Mesothelial cell of epicardium (in vitro differentiated cells): ENCODE data around the gene PDE1C. TPM values are rescaled to one million over a fixed set of nuclear protein-coding genes. Genes with fewer than 3 reads are reported as not detected.

Source experiments
- DNase-seq, 2 experiments: peaks; one replicate each; pipeline ENCODE4 v3.0.0; 2021; ENCODE audit warnings: low spot score in 2 of 2; ENCODE audit not compliant: unreplicated experiment in 2 of 2
- H3K27ac Mint-ChIP-seq: 2 replicates; pipeline ENCODE4 v1.8.0; 2021; ENCODE audit warnings: mixed read lengths
- H3K27me3 Mint-ChIP-seq: 2 replicates; pipeline ENCODE4 v1.8.0; 2021; ENCODE audit warnings: low read depth, mixed read lengths
- H3K36me3 Mint-ChIP-seq: 2 replicates; pipeline ENCODE4 v1.8.0; 2021; ENCODE audit warnings: mixed read lengths
- H3K4me1 Mint-ChIP-seq: 2 replicates; pipeline ENCODE4 v1.8.0; 2021; ENCODE audit warnings: mixed read lengths
- H3K4me3 Mint-ChIP-seq: 2 replicates; pipeline ENCODE4 v1.8.0; 2021; ENCODE audit warnings: mild to moderate bottlenecking, moderate library complexity, mixed read lengths
- H3K9me3 Mint-ChIP-seq: 2 replicates; pipeline ENCODE4 v1.8.0; 2021; ENCODE audit warnings: mixed read lengths
- CTCF ChIP-seq: fragments of 200-600 bp; sonication (generic); IDR thresholded peaks from one replicate; pipeline ENCODE4 v1.5.0; 2021; ENCODE audit warnings: antibody characterized with exemption; ENCODE audit not compliant: unreplicated experiment
- total RNA-seq: library from RNA; stranded (reverse); gene quantifications from 3 replicates; pipeline ENCODE4 v1.2.1, GENCODE V29; 2021

The PDE1C gene
- total RNA-seq, 1 donor from 2014 or later: 0.94 TPM

- H3K36me3 Mint-ChIP-seq: no peaks in the 10 kb centered on the region
- H3K4me3 Mint-ChIP-seq: no peak overlapping the region
- no peak overlapping the region for H3K27ac Mint-ChIP-seq
- TF ChIP-seq CTCF: no peak
- no peak for DNase-seq
- H3K27me3 Mint-ChIP-seq: peaks cover 59% of the 10 kb centered on the region
- H3K4me1 Mint-ChIP-seq: peaks cover 7% of the 10 kb centered on the region
- peaks cover under 1% of the 10 kb centered on the region for H3K9me3 Mint-ChIP-seq
Measured at GRCh38 chr7:31922848-31923247, 147.4 kb downstream of the PDE1C start.

- no peak for DNase-seq
- Mint-ChIP-seq H3K36me3 (no peaks in the 10 kb centered on the region), H3K9me3 (no peaks in the 10 kb centered on the region), H3K27ac (no peak overlapping the region), H3K4me1 (peaks cover 13% of the 10 kb centered on the region), H3K4me3 (no peak overlapping the region), H3K27me3 (peaks cover 45% of the 10 kb centered on the region)
- TF ChIP-seq CTCF: no peak
Measured at GRCh38 chr7:31921047-31921446, 149.2 kb downstream of the PDE1C start.

GRCh38 chr7:31919678-31920369 is 150.4 kb downstream of the PDE1C start:
- Mint-ChIP-seq H3K36me3 (no peaks in the 10 kb centered on the region), H3K4me1 (peaks cover 13% of the 10 kb centered on the region), H3K9me3 (no peaks in the 10 kb centered on the region), H3K27me3 (peaks cover 45% of the 10 kb centered on the region), H3K4me3 (no peak overlapping the region), H3K27ac (no peak overlapping the region)
- no peak for DNase-seq
- TF ChIP-seq CTCF: no peak

GRCh38 chr7:31918706-31919393 is 151.4 kb downstream of the PDE1C start:
- Mint-ChIP-seq H3K9me3 (no peaks in the 10 kb centered on the region), H3K27me3 (peaks cover 41% of the 10 kb centered on the region), H3K4me1 (peaks cover 16% of the 10 kb centered on the region), H3K36me3 (no peaks in the 10 kb centered on the region), H3K27ac (no peak overlapping the region), H3K4me3 (no peak overlapping the region)
- TF ChIP-seq CTCF: no peak
- no peak for DNase-seq

- DNase-seq: no peak
- Mint-ChIP-seq H3K4me1 (peaks cover 24% of the 10 kb centered on the region), H3K36me3 (no peaks in the 10 kb centered on the region), H3K27me3 (peaks cover 35% of the 10 kb centered on the region), H3K4me3 (no peak overlapping the region), H3K9me3 (no peaks in the 10 kb centered on the region), H3K27ac (no peak overlapping the region)
- TF ChIP-seq CTCF: no peak
Measured at GRCh38 chr7:31917256-31917655, 153.0 kb downstream of the PDE1C start.
